SK-N-SH (cell line): ENCODE measurements around the gene TMPRSS5. TPM values are rescaled to one million over a fixed set of nuclear protein-coding genes. Genes with fewer than 3 reads are reported as not detected.

Experiments used
- CTCF ChIA-PET: fragments of 300-600, 350-600 bp; formaldehyde crosslinking; extraction: SDS; loops from one replicate; lab custom pipeline; 2021; lab: Yijun Ruan, JAX
- POLR2A ChIA-PET: fragments of 350-600 bp; sonication (Branson Sonifier 250); formaldehyde crosslinking; extraction: SDS; loops from one replicate; lab custom pipeline; 2020; ENCODE audit warnings: antibody characterized with exemption, inconsistent platforms; lab: Yijun Ruan, JAX
- DNase-seq: peaks from one replicate; pipeline ENCODE4 v3.0.0; 2012
- H2AFZ ChIP-seq: fragments of 200-600 bp; sonication (generic); 2 replicates; pipeline ENCODE4 v1.8.1; 2016; ENCODE audit warnings: antibody characterized with exemption, mild to moderate bottlenecking, low read depth
- H3F3A ChIP-seq: fragments of 200-600 bp; sonication (generic); replicated peaks from 2 replicates; pipeline ENCODE3; 2016; ENCODE audit warnings: antibody characterized with exemption, mild to moderate bottlenecking; ENCODE audit not compliant: insufficient read depth
- H3K27ac ChIP-seq, 2 experiments: fragments of 200-500 bp in 1 of 2; fragments of 200-600 bp in 1 of 2; sonication (Bioruptor generic) in 1 of 2; sonication (generic), shearing (Covaris generic) in 1 of 2; 2 replicates each; pipeline versions ENCODE4 v1.5.1 to v1.6.1; 2014 to 2016; ENCODE audit warnings: low read depth in 2 of 2, inconsistent platforms in 1 of 2, low read length in 1 of 2, mild to moderate bottlenecking in 1 of 2, mixed read lengths in 1 of 2
- H3K27me3 ChIP-seq: fragments of 200-600 bp; sonication (generic), shearing (Covaris generic); 2 replicates; pipeline ENCODE4 v1.6.1; 2016; ENCODE audit warnings: mixed run types; ENCODE audit not compliant: insufficient read depth
- H3K36me3 ChIP-seq, 2 experiments: fragments of 200-500 bp in 1 of 2; fragments of 200-600 bp in 1 of 2; sonication (Bioruptor generic) in 1 of 2; sonication (generic) in 1 of 2; replicated peaks in 1 of 2; 2 replicates each; pipeline versions ENCODE3 to v1.5.1; 2014 to 2016; ENCODE audit warnings: low read length in 1 of 2, mild to moderate bottlenecking in 1 of 2; ENCODE audit not compliant: insufficient read depth in 2 of 2, control insufficient read depth in 1 of 2
- H3K4me1 ChIP-seq, 2 experiments: fragments of 200-500 bp in 1 of 2; fragments of 200-600 bp in 1 of 2; sonication (Bioruptor generic) in 1 of 2; sonication (generic), shearing (Covaris generic) in 1 of 2; 2 replicates each; pipeline versions ENCODE4 v1.5.1 to v1.6.1; 2014 to 2016; ENCODE audit warnings: low read depth in 1 of 2, low read length in 1 of 2, mixed run types in 1 of 2; ENCODE audit not compliant: insufficient read depth in 2 of 2, control insufficient read depth in 1 of 2
- H3K4me2 ChIP-seq: fragments of 200-600 bp; sonication (generic), shearing (Covaris generic); 2 replicates; pipeline ENCODE4 v1.6.1; 2017; ENCODE audit warnings: mixed run types
- H3K4me3 ChIP-seq, 2 experiments: fragments of 200-500 bp in 1 of 2; fragments of 200-600 bp in 1 of 2; sonication (Bioruptor generic) in 1 of 2; sonication (generic), shearing (Covaris generic) in 1 of 2; 2 replicates each; pipeline versions ENCODE4 v1.5.1 to v1.8.1; 2014 to 2016; ENCODE audit warnings: low read depth in 2 of 2, inconsistent platforms in 1 of 2, low read length in 1 of 2, mild to moderate bottlenecking in 1 of 2, mixed read lengths in 1 of 2, moderate library complexity in 1 of 2
- H3K79me2 ChIP-seq: fragments of 200-600 bp; sonication (generic); 2 replicates; pipeline ENCODE4 v1.8.1; 2017; ENCODE audit warnings: mild to moderate bottlenecking; ENCODE audit not compliant: insufficient read depth
- H3K9ac ChIP-seq: fragments of 200-600 bp; sonication (generic); 2 replicates; pipeline ENCODE4 v1.6.1; 2017; ENCODE audit warnings: mixed run types
- H3K9me2 ChIP-seq: fragments of 200-600 bp; sonication (generic); 2 replicates; pipeline ENCODE4 v1.6.1; 2017; ENCODE audit warnings: mixed run types
- H3K9me3 ChIP-seq: fragments of 200-600 bp; sonication (generic); 2 replicates; pipeline ENCODE4 v1.6.1; 2017; ENCODE audit warnings: mixed run types, mild to moderate bottlenecking, moderate library complexity
- H4K20me1 ChIP-seq: fragments of 200-600 bp; sonication (generic); 2 replicates; pipeline ENCODE4 v1.6.1; 2017; ENCODE audit warnings: mild to moderate bottlenecking, mixed run types; ENCODE audit not compliant: insufficient read depth
- CHD2 ChIP-seq: fragments of 150-350 bp; IDR thresholded peaks from 2 replicates; pipeline ENCODE4 v1.6.1; 2018; ENCODE audit warnings: low read length; ENCODE audit not compliant: partially characterized antibody
- EP300 ChIP-seq, 2 experiments: IDR thresholded peaks; 2 replicates each; pipeline versions ENCODE4 v1.4.0 to v1.6.1; 2012; ENCODE audit warnings: borderline replicate concordance in 1 of 2, low read depth in 1 of 2, low read length in 1 of 2
- EZH2phosphoT487 ChIP-seq: fragments of 200-600 bp; sonication (generic); IDR thresholded peaks from 2 replicates; pipeline ENCODE4 v1.6.1; 2017; ENCODE audit warnings: low read depth, mixed run types, mild to moderate bottlenecking, antibody characterized with exemption, moderate library complexity, borderline replicate concordance
- FOSL2 ChIP-seq: IDR thresholded peaks from 2 replicates; pipeline ENCODE4 v1.4.0; 2012; ENCODE audit warnings: low read depth, mild to moderate bottlenecking, moderate library complexity, borderline replicate concordance
- FOXJ3 ChIP-seq: sonication (generic); formaldehyde crosslinking; IDR thresholded peaks from 2 replicates; pipeline ENCODE4 v1.5.1; 2020; ENCODE audit warnings: mild to moderate bottlenecking, missing genetic modification reagents
- FOXM1 ChIP-seq: IDR thresholded peaks from 2 replicates; pipeline ENCODE4 v1.4.0; 2012; ENCODE audit warnings: low read depth, mild to moderate bottlenecking
- MXI1 ChIP-seq: IDR thresholded peaks from 2 replicates; pipeline ENCODE4 v1.6.1; 2012; ENCODE audit warnings: mild to moderate bottlenecking, low read depth, low read length, improper control_type of control experiment
- NFIC ChIP-seq: IDR thresholded peaks from 2 replicates; pipeline ENCODE4 v1.4.0; 2012; ENCODE audit warnings: borderline replicate concordance
- NRF1 ChIP-seq: IDR thresholded peaks from 2 replicates; pipeline ENCODE4 v1.6.1; 2012; ENCODE audit warnings: low read depth, mild to moderate bottlenecking, low read length
- RCOR1 ChIP-seq: fragments of 150-350 bp; IDR thresholded peaks from 2 replicates; pipeline ENCODE4 v1.6.1; 2017; ENCODE audit warnings: antibody characterized with exemption, low read length
- TAF1 ChIP-seq: IDR thresholded peaks from 2 replicates; pipeline ENCODE4 v1.6.1; 2012; ENCODE audit warnings: low read depth, mild to moderate bottlenecking, low read length, moderate library complexity, borderline replicate concordance
- YY1 ChIP-seq: IDR thresholded peaks from 2 replicates; pipeline ENCODE4 v1.4.0; 2012; ENCODE audit warnings: low read depth, mild to moderate bottlenecking
- WGBS: methylation state at CpG from one replicate; pipeline ENCODE4 v1.1.6; 2017; ENCODE audit warnings: low lambda C conversion rate; 5-methylcytosine and 5-hydroxymethylcytosine counted together
- polyA plus RNA-seq, 3 experiments: library from polyadenylated mRNA; depleted of rRNA; stranded (reverse); fragments of >200 nt; gene quantifications; 2 replicates each; pipeline ENCODE4 v1.2.3, GENCODE V29; 2012
- TF ChIP-seq, protein P1 (sequence below): fragments of 150-350 bp; IDR thresholded peaks from 2 replicates; pipeline ENCODE4 v1.6.1; 2017; ENCODE audit warnings: antibody characterized with exemption, low read length, low read depth, borderline replicate concordance
- TF ChIP-seq, protein P2 (sequence below): IDR thresholded peaks from 2 replicates; pipeline ENCODE4 v1.4.0; 2012; ENCODE audit warnings: low read depth
- TF ChIP-seq, protein P3 (sequence below): fragments of 200-600 bp; sonication (generic); IDR thresholded peaks from 2 replicates; pipeline ENCODE4 v1.6.1; 2017; ENCODE audit warnings: antibody characterized with exemption, mild to moderate bottlenecking, moderate library complexity
- TF ChIP-seq, protein P4 (sequence below): IDR thresholded peaks from 2 replicates; pipeline ENCODE4 v1.4.0; 2012; ENCODE audit warnings: low read depth, borderline replicate concordance

The TMPRSS5 gene
- polyA plus RNA-seq, 1 of the 3 experiments (the other 2 are of a cell fraction), result 0.28 TPM

- TF ChIP-seq EP300 (IDR thresholded peaks at IDR 0.05; ENCODE audit: borderline replicate concordance in 1 of 2, low read depth in 1 of 2, low read length in 1 of 2) (no peak), FOSL2 (no peak), CHD2 (no peak), RCOR1 (no peak), YY1 (no peak), FOXJ3 (CRISPR knock-in tag) (no peak), NRF1 (no peak), MXI1 (no peak), TAF1 (no peak), NFIC (no peak), FOXM1 (no peak), EZH2phosphoT487 (no peak)
- TF ChIP-seq, protein P1, sequence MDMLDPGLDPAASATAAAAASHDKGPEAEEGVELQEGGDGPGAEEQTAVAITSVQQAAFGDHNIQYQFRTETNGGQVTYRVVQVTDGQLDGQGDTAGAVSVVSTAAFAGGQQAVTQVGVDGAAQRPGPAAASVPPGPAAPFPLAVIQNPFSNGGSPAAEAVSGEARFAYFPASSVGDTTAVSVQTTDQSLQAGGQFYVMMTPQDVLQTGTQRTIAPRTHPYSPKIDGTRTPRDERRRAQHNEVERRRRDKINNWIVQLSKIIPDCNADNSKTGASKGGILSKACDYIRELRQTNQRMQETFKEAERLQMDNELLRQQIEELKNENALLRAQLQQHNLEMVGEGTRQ, result no peak
- TF ChIP-seq, protein P2, sequence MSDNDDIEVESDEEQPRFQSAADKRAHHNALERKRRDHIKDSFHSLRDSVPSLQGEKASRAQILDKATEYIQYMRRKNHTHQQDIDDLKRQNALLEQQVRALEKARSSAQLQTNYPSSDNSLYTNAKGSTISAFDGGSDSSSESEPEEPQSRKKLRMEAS, result no peak
- TF ChIP-seq, protein P3, sequence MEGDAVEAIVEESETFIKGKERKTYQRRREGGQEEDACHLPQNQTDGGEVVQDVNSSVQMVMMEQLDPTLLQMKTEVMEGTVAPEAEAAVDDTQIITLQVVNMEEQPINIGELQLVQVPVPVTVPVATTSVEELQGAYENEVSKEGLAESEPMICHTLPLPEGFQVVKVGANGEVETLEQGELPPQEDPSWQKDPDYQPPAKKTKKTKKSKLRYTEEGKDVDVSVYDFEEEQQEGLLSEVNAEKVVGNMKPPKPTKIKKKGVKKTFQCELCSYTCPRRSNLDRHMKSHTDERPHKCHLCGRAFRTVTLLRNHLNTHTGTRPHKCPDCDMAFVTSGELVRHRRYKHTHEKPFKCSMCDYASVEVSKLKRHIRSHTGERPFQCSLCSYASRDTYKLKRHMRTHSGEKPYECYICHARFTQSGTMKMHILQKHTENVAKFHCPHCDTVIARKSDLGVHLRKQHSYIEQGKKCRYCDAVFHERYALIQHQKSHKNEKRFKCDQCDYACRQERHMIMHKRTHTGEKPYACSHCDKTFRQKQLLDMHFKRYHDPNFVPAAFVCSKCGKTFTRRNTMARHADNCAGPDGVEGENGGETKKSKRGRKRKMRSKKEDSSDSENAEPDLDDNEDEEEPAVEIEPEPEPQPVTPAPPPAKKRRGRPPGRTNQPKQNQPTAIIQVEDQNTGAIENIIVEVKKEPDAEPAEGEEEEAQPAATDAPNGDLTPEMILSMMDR, result no peak
- TF ChIP-seq, protein P4, sequence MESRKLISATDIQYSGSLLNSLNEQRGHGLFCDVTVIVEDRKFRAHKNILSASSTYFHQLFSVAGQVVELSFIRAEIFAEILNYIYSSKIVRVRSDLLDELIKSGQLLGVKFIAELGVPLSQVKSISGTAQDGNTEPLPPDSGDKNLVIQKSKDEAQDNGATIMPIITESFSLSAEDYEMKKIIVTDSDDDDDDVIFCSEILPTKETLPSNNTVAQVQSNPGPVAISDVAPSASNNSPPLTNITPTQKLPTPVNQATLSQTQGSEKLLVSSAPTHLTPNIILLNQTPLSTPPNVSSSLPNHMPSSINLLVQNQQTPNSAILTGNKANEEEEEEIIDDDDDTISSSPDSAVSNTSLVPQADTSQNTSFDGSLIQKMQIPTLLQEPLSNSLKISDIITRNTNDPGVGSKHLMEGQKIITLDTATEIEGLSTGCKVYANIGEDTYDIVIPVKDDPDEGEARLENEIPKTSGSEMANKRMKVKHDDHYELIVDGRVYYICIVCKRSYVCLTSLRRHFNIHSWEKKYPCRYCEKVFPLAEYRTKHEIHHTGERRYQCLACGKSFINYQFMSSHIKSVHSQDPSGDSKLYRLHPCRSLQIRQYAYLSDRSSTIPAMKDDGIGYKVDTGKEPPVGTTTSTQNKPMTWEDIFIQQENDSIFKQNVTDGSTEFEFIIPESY, result no peak
- TF ChIP-seq, all 33 proteins: peak for 0
- CTCF ChIA-PET, result interaction anchor here (1.4 kb wide), 1 partner anchor 12 kb away, joined by 3 read pairs; no protein-coding TSS in a partner anchor
- no peak overlapping the region for H3K4me3 ChIP-seq
- no peak overlapping the region for H2AFZ ChIP-seq
- H3K9ac ChIP-seq, result no peak overlapping the region
- POLR2A ChIA-PET, result no interaction called here
- H3K9me3 ChIP-seq, result no peaks in the 10 kb centered on the region
- H3K4me2 ChIP-seq, result no peak overlapping the region
- peaks cover 5% of the 10 kb centered on the region; the same call in 1 of the 2 replicates for H3K27me3 ChIP-seq
- no peaks in the 10 kb centered on the region for H3K9me2 ChIP-seq
- peaks cover 6 to 9% of the 10 kb centered on the region in 2 experiments; a peak in 2 of 4 replicates for H3K4me1 ChIP-seq
- H3F3A ChIP-seq, result no peaks in the 10 kb centered on the region
- H4K20me1 ChIP-seq, result no peaks in the 10 kb centered on the region
- H3K36me3 ChIP-seq, result no peaks in the 10 kb centered on the region
- 50% methylated on average over 5 of the region's 5 CpGs for WGBS
- H3K27ac ChIP-seq, result no peak overlapping the region
- H3K79me2 ChIP-seq, result no peaks in the 10 kb centered on the region
- no peak for DNase-seq
Measured at GRCh38 chr11:113675565-113675964, 30.5 kb downstream of the TMPRSS5 start.
